Left lung (tissue), 10 donors: ENCODE results near the gene NRL. TPM values are rescaled to one million over a fixed set of nuclear protein-coding genes. Genes with fewer than 3 reads are reported as not detected.
"Not testable (repeated sequence)": the region's sequence is repeated elsewhere in the genome, so short reads cannot be mapped to it uniquely, and the experiment has no call there.

ENCODE experiments used
- ATAC-seq: fragments of 200-7000 bp; cut with Tn5 transposase; one replicate; pipeline ENCODE4 v1.9.1; 2020; ENCODE audit warnings: moderate library complexity
- DNase-seq, 4 donors: peaks; one replicate each; pipeline ENCODE4 v3.0.0-alpha.2; 2013 to 2020
- H3K27ac ChIP-seq, 2 donors: fragments of 200-600 bp; sonication (generic) in 1 of 2; one replicate each; pipeline versions ENCODE4 v1.5.0 to v1.8.0; 2020 to 2021
- H3K27me3 ChIP-seq, 2 donors: fragments of 200-600 bp; sonication (generic) in 1 of 2; one replicate each; pipeline versions ENCODE4 v1.5.0 to v1.8.0; 2020 to 2021
- H3K36me3 ChIP-seq, 2 donors: fragments of 200-600 bp; sonication (generic) in 1 of 2; one replicate each; pipeline versions ENCODE4 v1.5.0 to v1.8.0; 2020 to 2021
- H3K4me1 ChIP-seq, 2 donors: fragments of 200-600 bp; one replicate each; pipeline ENCODE4 v1.8.0; 2021
- H3K4me3 ChIP-seq, 2 donors: fragments of 200-600 bp; sonication (generic) in 1 of 2; one replicate each; pipeline versions ENCODE4 v1.5.0 to v1.8.0; 2020 to 2021; ENCODE audit warnings: mild to moderate bottlenecking in 1 of 2
- H3K9me3 ChIP-seq, 2 donors: fragments of 200-600 bp; sonication (generic) in 1 of 2; one replicate each; pipeline versions ENCODE4 v1.5.0 to v1.8.0; 2020 to 2021
- intact Hi-C, 2 donors: fragments of 100-400 bp; cut with DNase I; formaldehyde crosslinking; loops; one replicate each; pipeline versions ENCODE4 v1.11.2 to v1.14.2; 2022
- polyA plus RNA-seq, 6 donors: library from polyadenylated mRNA; unstranded; fragments of 120-200 nt; gene quantifications; one replicate each; pipeline ENCODE4 v1.2.1, GENCODE V29; 2013; ENCODE audit not compliant: insufficient read length in 6 of 6
- total RNA-seq, 2 donors: library from RNA; stranded (reverse); fragmentation: NEBNext Ultra II Directional; extraction: Animal tissue kit (Norgen Biotek cat#: 25700); gene quantifications; one replicate each; pipeline ENCODE4 v1.2.1, GENCODE V29; 2021
- TF ChIP-seq, protein P1 (sequence below), 2 donors: fragments of 200-600 bp; sonication (generic) in 1 of 2; IDR thresholded peaks; one replicate each; pipeline versions ENCODE4 v1.5.0 to v1.8.0; 2021; ENCODE audit warnings: antibody characterized with exemption in 2 of 2
- donor health status: DM: no; HTN: yes; CAD: no.
- donor health status: DM: no; HTN: no; CAD: no.

The NRL gene
- total and polyA plus RNA-seq, 8 donors, result 0.97 to 2.7 (median 1.6) TPM

DNA sequence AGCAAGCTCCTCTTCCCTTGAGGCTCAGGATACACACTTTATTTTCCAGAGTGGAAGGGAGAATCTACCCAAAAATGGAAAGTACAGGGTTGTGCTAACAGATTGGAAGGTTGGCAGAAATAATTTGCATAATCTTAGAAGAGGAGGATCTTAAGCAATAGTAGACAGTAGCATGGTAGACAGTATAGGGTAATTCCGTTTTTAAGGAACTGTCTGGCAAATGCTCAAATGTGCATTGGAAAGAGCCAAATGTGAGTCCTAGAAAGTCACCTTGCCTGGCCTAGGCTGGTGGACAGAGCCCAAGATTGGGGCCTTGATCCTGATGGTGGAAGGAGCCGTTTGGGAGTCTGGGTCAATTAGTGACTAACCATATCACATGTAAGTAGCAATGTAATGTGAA, 76.1 kb downstream of the NRL start:
- ATAC-seq (no peak), DNase-seq (no peak)
- Histone ChIP-seq H3K4me3 (no peak overlapping the region), H3K27me3 (no peaks in the 10 kb centered on the region), H3K9me3 (no peaks in the 10 kb centered on the region), H3K36me3 (no peaks in the 10 kb centered on the region), H3K27ac (no peak overlapping the region), H3K4me1 (peaks cover 0 to 24% of the 10 kb centered on the region in 2 donors)
- TF ChIP-seq, protein P1, sequence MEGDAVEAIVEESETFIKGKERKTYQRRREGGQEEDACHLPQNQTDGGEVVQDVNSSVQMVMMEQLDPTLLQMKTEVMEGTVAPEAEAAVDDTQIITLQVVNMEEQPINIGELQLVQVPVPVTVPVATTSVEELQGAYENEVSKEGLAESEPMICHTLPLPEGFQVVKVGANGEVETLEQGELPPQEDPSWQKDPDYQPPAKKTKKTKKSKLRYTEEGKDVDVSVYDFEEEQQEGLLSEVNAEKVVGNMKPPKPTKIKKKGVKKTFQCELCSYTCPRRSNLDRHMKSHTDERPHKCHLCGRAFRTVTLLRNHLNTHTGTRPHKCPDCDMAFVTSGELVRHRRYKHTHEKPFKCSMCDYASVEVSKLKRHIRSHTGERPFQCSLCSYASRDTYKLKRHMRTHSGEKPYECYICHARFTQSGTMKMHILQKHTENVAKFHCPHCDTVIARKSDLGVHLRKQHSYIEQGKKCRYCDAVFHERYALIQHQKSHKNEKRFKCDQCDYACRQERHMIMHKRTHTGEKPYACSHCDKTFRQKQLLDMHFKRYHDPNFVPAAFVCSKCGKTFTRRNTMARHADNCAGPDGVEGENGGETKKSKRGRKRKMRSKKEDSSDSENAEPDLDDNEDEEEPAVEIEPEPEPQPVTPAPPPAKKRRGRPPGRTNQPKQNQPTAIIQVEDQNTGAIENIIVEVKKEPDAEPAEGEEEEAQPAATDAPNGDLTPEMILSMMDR (IDR thresholded peaks at IDR 0.05), result no peak
- intact Hi-C loops, result no loop called here

DNA sequence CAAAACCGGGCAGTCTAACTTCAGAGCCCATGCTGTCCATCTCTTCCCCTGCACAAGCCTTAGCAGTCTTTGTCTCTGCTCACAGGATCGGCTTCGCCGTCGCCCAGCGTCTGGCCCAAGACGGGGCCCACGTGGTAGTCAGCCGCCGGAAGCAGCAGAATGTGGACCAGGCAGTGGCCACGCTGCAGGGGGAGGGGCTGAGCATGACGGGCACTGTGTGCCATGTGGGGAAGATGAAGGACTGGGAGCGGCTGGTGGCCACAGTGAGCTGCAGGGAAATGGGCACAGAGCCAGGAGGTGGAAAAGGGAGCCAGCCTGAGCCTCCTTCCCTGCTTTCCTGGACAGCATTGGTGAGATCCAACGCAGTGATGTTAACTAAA, 77.1 kb downstream of the NRL start:
- TF ChIP-seq, protein P1 (IDR thresholded peaks at IDR 0.05), result no peak
- H3K27ac ChIP-seq, result no peak overlapping the region
- H3K27me3 ChIP-seq, result no peaks in the 10 kb centered on the region
- peaks cover 0 to 34% of the 10 kb centered on the region in 2 donors for H3K4me1 ChIP-seq
- intact Hi-C loops, result no loop called here
- DNase-seq (peak in 1 of 4 donors; percentile 31), ATAC-seq (no peak)
- peaks cover 0 to 2% of the 10 kb centered on the region in 2 donors for H3K9me3 ChIP-seq
- H3K4me3 ChIP-seq, result no peak overlapping the region
- no peaks in the 10 kb centered on the region for H3K36me3 ChIP-seq

DNA sequence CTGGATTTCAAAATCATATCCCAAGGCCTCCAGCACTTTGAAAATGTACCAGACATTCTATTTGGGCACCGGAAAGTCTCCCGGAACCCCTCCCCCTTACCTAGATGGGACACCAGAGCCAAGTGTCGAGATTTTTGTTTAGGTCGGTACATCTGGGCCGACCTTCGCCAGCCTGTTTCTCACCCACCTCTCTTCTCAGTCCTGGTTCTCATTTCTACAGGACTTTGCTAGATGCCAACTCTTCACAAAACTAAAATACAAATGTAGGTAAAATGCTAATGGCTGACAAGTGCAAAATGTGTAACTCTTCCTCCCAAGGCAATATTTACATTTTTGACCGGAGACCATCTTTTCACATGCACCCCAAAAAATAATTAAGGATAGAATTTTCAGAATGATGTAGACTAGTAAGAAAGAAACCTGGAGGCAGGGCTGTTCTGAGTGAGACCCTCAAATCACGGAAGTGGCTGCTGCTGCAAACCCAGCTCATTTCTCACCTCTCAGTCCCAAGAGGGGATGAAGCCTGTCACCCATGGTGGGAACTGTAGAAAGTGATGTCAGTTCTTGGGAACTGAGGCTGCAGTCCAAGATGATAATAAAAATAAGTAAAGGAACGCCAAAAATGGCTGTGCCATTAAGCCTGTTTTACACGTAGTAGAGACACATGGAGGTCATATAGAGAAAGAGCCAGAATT, 77.6 kb downstream of the NRL start:
- Histone ChIP-seq H3K4me3 (peak overlapping the region; percentile 60 to 62), H3K4me1 (peaks cover 0 to 34% of the 10 kb centered on the region in 2 donors), H3K27ac (peak overlapping the region; percentile 87 to 90)
- ATAC-seq, H3K36me3 ChIP-seq, H3K27me3 ChIP-seq, intact Hi-C loops, DNase-seq, H3K9me3 ChIP-seq: not testable (repeated sequence)

- Histone ChIP-seq H3K27ac (peak overlapping the region; percentile 87 to 90), H3K27me3 (no peaks in the 10 kb centered on the region), H3K4me3 (peak overlapping the region; percentile 60 to 62), H3K36me3 (no peaks in the 10 kb centered on the region), H3K4me1 (peaks cover 0 to 34% of the 10 kb centered on the region in 2 donors), H3K9me3 (peaks cover 0 to 14% of the 10 kb centered on the region in 2 donors)
- DNase-seq (peak; percentile 72 to 95 (median 84)), ATAC-seq (peak; percentile 96)
- TF ChIP-seq, protein P1 (IDR thresholded peaks at IDR 0.05), result peak; percentile 59 to 72
- intact Hi-C loops, result no loop called here
Observed at GRCh38 chr14:24036169-24036962, 78.4 kb downstream of the NRL start.

DNA sequence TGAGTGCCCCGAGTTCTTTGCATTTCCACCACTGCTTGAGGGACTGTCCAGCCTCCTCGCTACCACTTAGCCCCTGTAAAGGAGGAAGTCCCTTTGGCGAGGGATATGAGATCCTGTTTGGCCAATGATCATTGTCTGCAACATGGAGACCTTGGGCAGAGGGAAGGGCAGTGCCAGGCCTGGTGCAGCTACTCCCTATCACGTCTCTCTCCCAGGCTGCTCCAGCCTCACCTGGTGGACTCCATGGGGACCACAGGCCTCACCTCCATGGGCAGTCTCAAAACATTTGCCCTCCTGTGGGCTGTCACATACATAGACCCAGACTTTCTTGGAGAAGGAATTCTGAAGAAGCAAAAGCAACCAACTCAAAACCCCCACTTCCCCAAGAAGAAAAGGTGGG, 79.0 kb downstream of the NRL start:
- ATAC-seq, result peak; percentile 25
- peaks cover 0 to 34% of the 10 kb centered on the region in 2 donors for H3K4me1 ChIP-seq
- DNase-seq, H3K36me3 ChIP-seq, intact Hi-C loops, H3K27me3 ChIP-seq: not testable (repeated sequence)
- peaks cover 0 to 14% of the 10 kb centered on the region in 2 donors for H3K9me3 ChIP-seq
- H3K27ac ChIP-seq, result peak overlapping the region; percentile 87 to 90
- peak overlapping the region in 1 of 2 donors; percentile 60 for H3K4me3 ChIP-seq

GRCh38 chr14:24032727-24033418, 81.9 kb downstream of the NRL start:
- DNase-seq (peak in 1 of 4 donors; percentile 34), ATAC-seq (no peak)
- Histone ChIP-seq H3K4me1 (peaks cover 0 to 30% of the 10 kb centered on the region in 2 donors), H3K27me3 (no peaks in the 10 kb centered on the region), H3K36me3 (no peaks in the 10 kb centered on the region), H3K9me3 (peaks cover 0 to 14% of the 10 kb centered on the region in 2 donors), H3K4me3 (no peak overlapping the region), H3K27ac (no peak overlapping the region)
- intact Hi-C loops, result no loop called here
- TF ChIP-seq, protein P1 (IDR thresholded peaks at IDR 0.05), result no peak

GRCh38 chr14:24031331-24031730, 83.4 kb downstream of the NRL start:
- H3K36me3 ChIP-seq, ATAC-seq, DNase-seq, H3K4me3 ChIP-seq, H3K27me3 ChIP-seq, H3K27ac ChIP-seq, intact Hi-C loops: not testable (repeated sequence)
- Histone ChIP-seq H3K4me1 (peaks cover 0 to 25% of the 10 kb centered on the region in 2 donors), H3K9me3 (peaks cover 0 to 14% of the 10 kb centered on the region in 2 donors)

- DNase-seq, H3K4me3 ChIP-seq, intact Hi-C loops, H3K27me3 ChIP-seq, H3K27ac ChIP-seq, H3K36me3 ChIP-seq, ATAC-seq: not testable (repeated sequence)
- peaks cover 0 to 19% of the 10 kb centered on the region in 2 donors for H3K4me1 ChIP-seq
- H3K9me3 ChIP-seq, result peaks cover 0 to 14% of the 10 kb centered on the region in 2 donors
Observed at GRCh38 chr14:24029687-24030086, 85.1 kb downstream of the NRL start.
